SU-DHL-6 (cell line): ENCODE data around the gene AGXT.

Source experiments
- EZH2phosphoT487 ChIP-seq: fragments of 200-600 bp; sonication (generic), shearing (Covaris generic); conservative IDR thresholded peaks from 2 replicates; pipeline ENCODE4 v1.6.1; 2018; ENCODE audit warnings: mild to moderate bottlenecking, antibody characterized with exemption, low read length, moderate library complexity, mixed read lengths
- TF ChIP-seq, protein P1 (sequence below): fragments of 200-600 bp; sonication (generic); IDR thresholded peaks from one replicate; pipeline ENCODE4 v1.5.1; 2017; ENCODE audit warnings: antibody characterized with exemption, mild to moderate bottlenecking, low read length, moderate library complexity; ENCODE audit not compliant: insufficient read depth, poor library complexity, severe bottlenecking

- no peak for TF ChIP-seq EZH2phosphoT487
- TF ChIP-seq, protein P1, sequence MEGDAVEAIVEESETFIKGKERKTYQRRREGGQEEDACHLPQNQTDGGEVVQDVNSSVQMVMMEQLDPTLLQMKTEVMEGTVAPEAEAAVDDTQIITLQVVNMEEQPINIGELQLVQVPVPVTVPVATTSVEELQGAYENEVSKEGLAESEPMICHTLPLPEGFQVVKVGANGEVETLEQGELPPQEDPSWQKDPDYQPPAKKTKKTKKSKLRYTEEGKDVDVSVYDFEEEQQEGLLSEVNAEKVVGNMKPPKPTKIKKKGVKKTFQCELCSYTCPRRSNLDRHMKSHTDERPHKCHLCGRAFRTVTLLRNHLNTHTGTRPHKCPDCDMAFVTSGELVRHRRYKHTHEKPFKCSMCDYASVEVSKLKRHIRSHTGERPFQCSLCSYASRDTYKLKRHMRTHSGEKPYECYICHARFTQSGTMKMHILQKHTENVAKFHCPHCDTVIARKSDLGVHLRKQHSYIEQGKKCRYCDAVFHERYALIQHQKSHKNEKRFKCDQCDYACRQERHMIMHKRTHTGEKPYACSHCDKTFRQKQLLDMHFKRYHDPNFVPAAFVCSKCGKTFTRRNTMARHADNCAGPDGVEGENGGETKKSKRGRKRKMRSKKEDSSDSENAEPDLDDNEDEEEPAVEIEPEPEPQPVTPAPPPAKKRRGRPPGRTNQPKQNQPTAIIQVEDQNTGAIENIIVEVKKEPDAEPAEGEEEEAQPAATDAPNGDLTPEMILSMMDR = no peak
These were observed 33.1 kb upstream of the AGXT start for GRCh38 chr2:240835528-240835927.
